HG03025 (cell line): ENCODE results near the gene DDR1.

Source experiments
- ATAC-seq: cut with Tn5 transposase; IDR thresholded peaks from one replicate; pipeline ENCODE4 v1.9.1; 2021; ENCODE audit warnings: mild to moderate bottlenecking, moderate library complexity; ENCODE audit not compliant: unreplicated experiment, low FRiP score

The DDR1 gene

GRCh38 chr6:30883685-30884520 is at the start of gene DDR1:
Gene DDR1, plus strand, starts transcription at chr6:30884519. Its CDS starts 4,211 bp downstream, at chr6:30888730.
- ATAC-seq, result no peak

GRCh38 chr6:30834646-30835045 is 49.7 kb upstream of the DDR1 start:
- ATAC-seq, result no peak

- no peak for ATAC-seq
These were observed 48.7 kb upstream of the DDR1 start for GRCh38 chr6:30835576-30835975.

- ATAC-seq, result no peak
These were observed 47.9 kb upstream of the DDR1 start for GRCh38 chr6:30836431-30836866.

- no peak for ATAC-seq
These were observed 47.4 kb upstream of the DDR1 start for GRCh38 chr6:30836957-30837356.

GRCh38 chr6:30837432-30837831 is 46.9 kb upstream of the DDR1 start:
- no peak for ATAC-seq

- no peak for ATAC-seq
These were observed 46.4 kb upstream of the DDR1 start for GRCh38 chr6:30837870-30838269.

GRCh38 chr6:30839671-30840070 is 44.6 kb upstream of the DDR1 start:
- ATAC-seq, result no peak

- ATAC-seq, result no peak
These were observed 44.0 kb upstream of the DDR1 start for GRCh38 chr6:30840084-30840934.

GRCh38 chr6:30840935-30841643 is 43.2 kb upstream of the DDR1 start:
- ATAC-seq, result no peak

GRCh38 chr6:30841644-30842504 is 42.4 kb upstream of the DDR1 start:
- no peak for ATAC-seq

- no peak for ATAC-seq
These were observed 41.3 kb upstream of the DDR1 start for GRCh38 chr6:30842754-30843610.

GRCh38 chr6:30843611-30843998 is 40.7 kb upstream of the DDR1 start:
- no peak for ATAC-seq

GRCh38 chr6:30844118-30844535 is 40.2 kb upstream of the DDR1 start:
- no peak for ATAC-seq

GRCh38 chr6:30845183-30845582 is 39.1 kb upstream of the DDR1 start:
- ATAC-seq, result no peak

- no peak for ATAC-seq
These were observed 36.8 kb upstream of the DDR1 start for GRCh38 chr6:30847421-30847970.

GRCh38 chr6:30847971-30848436 is 36.3 kb upstream of the DDR1 start:
- ATAC-seq, result no peak

GRCh38 chr6:30849903-30850651 is 34.2 kb upstream of the DDR1 start:
- no peak for ATAC-seq
